Fibroblast of peridontal ligament (primary cell): Measurements from ENCODE around the gene SMARCA2.

Experiments
- DNase-seq: peaks from one replicate; pipeline ENCODE4 v3.0.0-alpha.2; 2010; ENCODE audit errors: extremely low read depth

Gene SMARCA2

GRCh38 chr9:2210201-2210600, 195.1 kb downstream of the SMARCA2 start:
- DNase-seq: peak; percentile 24

GRCh38 chr9:2213830-2214468, 198.8 kb downstream of the SMARCA2 start:
- no peak for DNase-seq

- DNase-seq: no peak
These were observed 199.6 kb downstream of the SMARCA2 start for GRCh38 chr9:2214707-2215106.

- DNase-seq: no peak
These were observed 200.8 kb downstream of the SMARCA2 start for GRCh38 chr9:2215921-2216441.

GRCh38 chr9:2216591-2216990, 201.4 kb downstream of the SMARCA2 start:
- DNase-seq: peak; percentile 3

GRCh38 chr9:2217540-2217939, 202.4 kb downstream of the SMARCA2 start:
- no peak for DNase-seq

GRCh38 chr9:2220036-2220435, 204.9 kb downstream of the SMARCA2 start:
- no peak for DNase-seq

GRCh38 chr9:2227144-2227867, 212.2 kb downstream of the SMARCA2 start:
- DNase-seq: peak; percentile 78

- DNase-seq: peak; percentile 6
These were observed 213.0 kb downstream of the SMARCA2 start for GRCh38 chr9:2228132-2228531.

GRCh38 chr9:2228641-2229040, 213.5 kb downstream of the SMARCA2 start:
- DNase-seq: no peak

- DNase-seq: no peak
These were observed 214.1 kb downstream of the SMARCA2 start for GRCh38 chr9:2229109-2229721.

GRCh38 chr9:2230362-2230761, 215.2 kb downstream of the SMARCA2 start:
- no peak for DNase-seq

GRCh38 chr9:2231101-2231500, 216.0 kb downstream of the SMARCA2 start:
- DNase-seq: no peak

- DNase-seq: peak; percentile 90
These were observed 216.7 kb downstream of the SMARCA2 start for GRCh38 chr9:2231829-2232228.

GRCh38 chr9:2233274-2233673, 218.1 kb downstream of the SMARCA2 start:
- no peak for DNase-seq

- no peak for DNase-seq
These were observed 219.3 kb downstream of the SMARCA2 start for GRCh38 chr9:2234371-2234893.

GRCh38 chr9:2235623-2236022, 220.5 kb downstream of the SMARCA2 start:
- no peak for DNase-seq

- DNase-seq: no peak
These were observed 221.7 kb downstream of the SMARCA2 start for GRCh38 chr9:2236850-2237249.

GRCh38 chr9:2241461-2241835, 226.3 kb downstream of the SMARCA2 start:
- DNase-seq: peak; percentile 91

- DNase-seq: peak; percentile 93
These were observed 226.9 kb downstream of the SMARCA2 start for GRCh38 chr9:2241836-2242741.

- peak; percentile 9 for DNase-seq
These were observed 227.7 kb downstream of the SMARCA2 start for GRCh38 chr9:2242831-2243330.
